Vagina (tissue), 2 donors: ENCODE data around the gene USH1G. TPM values are rescaled to one million over a fixed set of nuclear protein-coding genes. Genes with fewer than 3 reads are reported as not detected.

Source experiments
- DNase-seq, 2 donors: peaks; one replicate each; pipeline ENCODE4 v3.0.0-alpha.2; 2017; ENCODE audit errors: extremely low spot score in 2 of 2
- H3K27ac ChIP-seq: fragments of 200-600 bp; sonication (generic); one replicate; pipeline ENCODE4 v1.5.1; 2019
- H3K27me3 ChIP-seq: fragments of 200-600 bp; sonication (generic); one replicate; pipeline ENCODE4 v1.5.1; 2019
- H3K36me3 ChIP-seq, 2 donors: fragments of 200-600 bp; sonication (generic); one replicate each; pipeline ENCODE4 v1.5.1; 2017 to 2019
- H3K4me1 ChIP-seq: fragments of 200-600 bp; sonication (generic); one replicate; pipeline ENCODE4 v1.5.1; 2019
- H3K4me3 ChIP-seq, 2 donors: fragments of 200-600 bp; sonication (generic); 1 replicate in 1 of 2; 2 replicates in 1 of 2; pipeline ENCODE4 v1.5.1; 2016 to 2019
- H3K9me3 ChIP-seq: fragments of 200-600 bp; sonication (generic); one replicate; pipeline ENCODE4 v1.5.1; 2019
- POLR2A ChIP-seq, 2 donors: fragments of 450-650 bp; IDR thresholded peaks; one replicate each; pipeline ENCODE4 v1.6.1; 2017; ENCODE audit warnings: antibody characterized with exemption in 2 of 2, mild to moderate bottlenecking in 2 of 2, moderate library complexity in 2 of 2
- POLR2AphosphoS5 ChIP-seq, 2 donors: sonication (generic); formaldehyde crosslinking; IDR thresholded peaks; one replicate each; pipeline ENCODE4 v1.9.0; 2017; ENCODE audit warnings: antibody characterized with exemption in 2 of 2, mild to moderate bottlenecking in 2 of 2, low read depth in 1 of 2; ENCODE audit not compliant: insufficient read depth in 1 of 2
- intact Hi-C: fragments of 100-400 bp; cut with DNase I; formaldehyde crosslinking; loops from one replicate; pipeline ENCODE4 v1.15.1; 2023
- total RNA-seq: library from RNA; depleted of rRNA; stranded (reverse); fragments of >200 nt; gene quantifications from one replicate; pipeline ENCODE4 v1.2.3, GENCODE V29; 2016
- TF ChIP-seq, protein P1 (sequence below), 3 experiments: fragments of 450-650 bp in 2 of 3; fragments of 200-600 bp in 1 of 3; sonication (generic) in 1 of 3; IDR thresholded peaks; one replicate each; pipeline ENCODE4 v1.5.1; 2017 to 2019; ENCODE audit warnings: antibody characterized with exemption in 3 of 3, mild to moderate bottlenecking in 2 of 3, moderate library complexity in 2 of 3

The USH1G gene
- total RNA-seq, 1 donor from 2014 or later = 0.49 TPM

GRCh38 chr17:74890554-74890953 is 32.5 kb downstream of the USH1G start:
- DNase-seq = no peak
- Histone ChIP-seq H3K36me3 (no peaks in the 10 kb centered on the region), H3K4me1 (peaks cover 14% of the 10 kb centered on the region), H3K9me3 (no peaks in the 10 kb centered on the region), H3K4me3 (no peak overlapping the region), H3K27ac (no peak overlapping the region), H3K27me3 (peaks cover 15% of the 10 kb centered on the region)
- intact Hi-C loops = no loop called here
- TF ChIP-seq, protein P1, sequence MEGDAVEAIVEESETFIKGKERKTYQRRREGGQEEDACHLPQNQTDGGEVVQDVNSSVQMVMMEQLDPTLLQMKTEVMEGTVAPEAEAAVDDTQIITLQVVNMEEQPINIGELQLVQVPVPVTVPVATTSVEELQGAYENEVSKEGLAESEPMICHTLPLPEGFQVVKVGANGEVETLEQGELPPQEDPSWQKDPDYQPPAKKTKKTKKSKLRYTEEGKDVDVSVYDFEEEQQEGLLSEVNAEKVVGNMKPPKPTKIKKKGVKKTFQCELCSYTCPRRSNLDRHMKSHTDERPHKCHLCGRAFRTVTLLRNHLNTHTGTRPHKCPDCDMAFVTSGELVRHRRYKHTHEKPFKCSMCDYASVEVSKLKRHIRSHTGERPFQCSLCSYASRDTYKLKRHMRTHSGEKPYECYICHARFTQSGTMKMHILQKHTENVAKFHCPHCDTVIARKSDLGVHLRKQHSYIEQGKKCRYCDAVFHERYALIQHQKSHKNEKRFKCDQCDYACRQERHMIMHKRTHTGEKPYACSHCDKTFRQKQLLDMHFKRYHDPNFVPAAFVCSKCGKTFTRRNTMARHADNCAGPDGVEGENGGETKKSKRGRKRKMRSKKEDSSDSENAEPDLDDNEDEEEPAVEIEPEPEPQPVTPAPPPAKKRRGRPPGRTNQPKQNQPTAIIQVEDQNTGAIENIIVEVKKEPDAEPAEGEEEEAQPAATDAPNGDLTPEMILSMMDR (IDR thresholded peaks at IDR 0.05) = no peak
- TF ChIP-seq POLR2A (IDR thresholded peaks at IDR 0.05) = no peak
- TF ChIP-seq POLR2AphosphoS5 (IDR thresholded peaks at IDR 0.05; ENCODE audit: insufficient read depth in 1 of 2, low read depth in 1 of 2) = no peak

- no peak for TF ChIP-seq POLR2A (IDR thresholded peaks at IDR 0.05)
- no peak for TF ChIP-seq POLR2AphosphoS5 (IDR thresholded peaks at IDR 0.05; ENCODE audit: insufficient read depth in 1 of 2, low read depth in 1 of 2)
- TF ChIP-seq, protein P1 (IDR thresholded peaks at IDR 0.05) = no peak
- Histone ChIP-seq H3K4me3 (no peak overlapping the region), H3K4me1 (peaks cover 8% of the 10 kb centered on the region), H3K9me3 (no peaks in the 10 kb centered on the region), H3K27ac (no peak overlapping the region), H3K27me3 (peaks cover 13% of the 10 kb centered on the region), H3K36me3 (no peaks in the 10 kb centered on the region)
- intact Hi-C loops = no loop called here
- no peak for DNase-seq
Observed at GRCh38 chr17:74888469-74888868, 34.6 kb downstream of the USH1G start.

GRCh38 chr17:74883241-74883745 is 39.8 kb downstream of the USH1G start:
- DNase-seq = no peak
- intact Hi-C loops = no loop called here
- Histone ChIP-seq H3K27me3 (no peaks in the 10 kb centered on the region), H3K27ac (no peak overlapping the region), H3K9me3 (no peaks in the 10 kb centered on the region), H3K36me3 (no peaks in the 10 kb centered on the region), H3K4me3 (no peak overlapping the region), H3K4me1 (peaks cover 1% of the 10 kb centered on the region)
- TF ChIP-seq POLR2AphosphoS5 (IDR thresholded peaks at IDR 0.05; ENCODE audit: insufficient read depth in 1 of 2, low read depth in 1 of 2) = no peak
- TF ChIP-seq, protein P1 (IDR thresholded peaks at IDR 0.05) = no peak
- TF ChIP-seq POLR2A (IDR thresholded peaks at IDR 0.05) = no peak

- Histone ChIP-seq H3K27me3 (no peaks in the 10 kb centered on the region), H3K4me3 (no peak overlapping the region), H3K27ac (no peak overlapping the region), H3K4me1 (peaks cover 7% of the 10 kb centered on the region), H3K36me3 (no peaks in the 10 kb centered on the region), H3K9me3 (no peaks in the 10 kb centered on the region)
- intact Hi-C loops = no loop called here
- TF ChIP-seq POLR2AphosphoS5 (IDR thresholded peaks at IDR 0.05; ENCODE audit: insufficient read depth in 1 of 2, low read depth in 1 of 2) (no peak), POLR2A (IDR thresholded peaks at IDR 0.05) (no peak)
- TF ChIP-seq, protein P1 (IDR thresholded peaks at IDR 0.05) = no peak
- no peak for DNase-seq
Observed at GRCh38 chr17:74882517-74883240, 40.4 kb downstream of the USH1G start.

DNA sequence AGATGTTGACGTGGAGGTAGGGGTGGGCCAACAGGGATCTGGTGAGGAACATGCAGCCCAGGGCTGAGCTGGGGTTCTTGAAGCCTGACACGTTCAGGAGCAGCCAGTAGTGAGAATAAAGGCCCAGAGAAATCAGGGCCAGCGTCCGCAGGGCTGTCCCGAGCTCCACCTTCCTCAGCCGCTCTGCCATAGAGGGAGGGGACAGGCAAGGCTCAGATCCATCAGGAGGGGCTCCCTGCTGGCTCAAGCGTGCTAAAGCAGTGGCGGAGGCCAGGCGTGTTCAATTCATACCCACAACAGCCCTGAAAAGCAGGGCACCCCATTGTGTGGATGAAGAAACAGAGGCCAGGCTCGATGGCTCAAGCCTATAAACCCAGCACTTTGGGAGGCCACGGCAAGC is 42.0 kb downstream of the USH1G start:
- H3K4me1 ChIP-seq = peaks cover 10% of the 10 kb centered on the region
- no peak overlapping the region for H3K27ac ChIP-seq
- no peaks in the 10 kb centered on the region for H3K9me3 ChIP-seq
- H3K4me3 ChIP-seq = no peak overlapping the region
- H3K36me3 ChIP-seq = no peaks in the 10 kb centered on the region
- DNase-seq = no peak
- intact Hi-C loops = no loop called here
- no peak for TF ChIP-seq POLR2AphosphoS5 (IDR thresholded peaks at IDR 0.05; ENCODE audit: insufficient read depth in 1 of 2, low read depth in 1 of 2)
- TF ChIP-seq, protein P1 (IDR thresholded peaks at IDR 0.05) = no peak
- no peak for TF ChIP-seq POLR2A (IDR thresholded peaks at IDR 0.05)
- no peaks in the 10 kb centered on the region for H3K27me3 ChIP-seq
